ENCODE results near the gene TUSC2. TPM values are rescaled to one million over a fixed set of nuclear protein-coding genes. Genes with fewer than 3 reads are reported as not detected.

Gene TUSC2
- total and polyA plus RNA-seq, 9 of the 15 experiments (the other 6 are each of a cell fraction or from before 2014, with no cell fraction given) = 2.8 to 67.5 (median 25.8) TPM

- ChIA-PET CTCF (ENCODE audit: low intra/inter-chr PET ratio) (no interaction called here), POLR2A (interaction anchor here (0.7 to 1.7 kb wide), 6 partner anchors 9 to 196 kb away, joined by 3 to 10 read pairs (median 4); partner anchors contain the start of gene HYAL1)
- H3K9me3 ChIP-seq (replicated peaks; ENCODE audit: control insufficient read depth, insufficient read depth, low read depth, low read length) = no peaks in the 10 kb centered on the region
- peak overlapping the region; percentile 95 for H3K4me2 ChIP-seq (ENCODE audit: insufficient read depth, low read length)
- peak overlapping the region; percentile 74 to 99; a peak in 3 of 4 replicates for H3K9ac ChIP-seq (ENCODE audit: insufficient read depth in 1 of 2, low read depth in 2 of 2, low read length in 2 of 2)
- intact Hi-C loops (cut with micrococcal nuclease) = loop anchor here (5.0 kb wide), 1 partner anchor 255 kb away; the partner anchor contains the start of gene CISH
- H3K27me3 ChIP-seq (ENCODE audit: control insufficient read depth in 2 of 2, insufficient read depth in 2 of 2, low read length in 2 of 2) = no peaks in the 10 kb centered on the region
- peaks cover 29 to 46% of the 10 kb centered on the region in 2 experiments; a peak in 4 of 5 replicates for H3K4me1 ChIP-seq (replicated peaks in 1 of 2; ENCODE audit: control insufficient read depth in 2 of 2, insufficient read depth in 2 of 2, low read length in 2 of 2)
- H3K9me1 ChIP-seq (ENCODE audit: control insufficient read depth, insufficient read depth, low read length) = peaks cover 6% of the 10 kb centered on the region
- H3K27ac ChIP-seq (ENCODE audit: extremely low read depth, low read depth, low read length) = peak overlapping the region; percentile 0; the same call in 1 of the 3 replicates
- peaks cover 31% of the 10 kb centered on the region; the same call in 1 of the 2 replicates for H4K20me1 ChIP-seq (replicated peaks; ENCODE audit: control insufficient read depth, insufficient read depth, low read length)
- no peak for DNase-seq (ENCODE audit: extremely low read depth in 1 of 4, low spot score in 3 of 4)
- 0% methylated on average over 1 of the region's 1 CpG for WGBS (ENCODE audit: insufficient coverage, low coverage, missing lambda C conversion rate)
- FAIRE-seq = no peak
- H3K36me3 ChIP-seq (ENCODE audit: control insufficient read depth, insufficient read depth, low read length) = peaks cover 45% of the 10 kb centered on the region; the same call in 2 of the 3 replicates
- peak overlapping the region; percentile 62 for H3K4me3 ChIP-seq
- no TSS peak for BruUV-seq (replicated peaks)
- in situ Hi-C loops (cut with MboI) = no loop called here
- H3K79me2 ChIP-seq (ENCODE audit: control insufficient read depth, insufficient read depth, low read length) = peaks cover 41% of the 10 kb centered on the region
- H2AFZ ChIP-seq (ENCODE audit: low read depth, low read length) = no peak overlapping the region
- TF ChIP-seq ZNF512 (tag; IDR thresholded peaks at IDR 0.05) (no peak), MAFK (IDR thresholded peaks at IDR 0.05; ENCODE audit: low read length) (no peak), ZNF511 (CRISPR knock-in tag; IDR thresholded peaks at IDR 0.05) (no peak)
- no peak for ATAC-seq
Measured at GRCh38 chr3:50357481-50357880, 29.5 kb upstream of the TUSC2 start.
